Skeletal muscle tissue (tissue), 4 donors: ENCODE data around the gene LLGL2. TPM values are rescaled to one million over a fixed set of nuclear protein-coding genes. Genes with fewer than 3 reads are reported as not detected.
A peak's percentile ranks its signal among the peaks of the same experiment; 100 is the strongest.
"Not testable (repeated sequence)": the region's sequence is repeated elsewhere in the genome, so short reads cannot be mapped to it uniquely, and the experiment has no call there.

Experiments
- H3K27ac ChIP-seq: one replicate; pipeline ENCODE4 v1.7.0; 2013; ENCODE audit warnings: mild to moderate bottlenecking, low read depth, low read length, inconsistent platforms
- H3K27me3 ChIP-seq, 3 donors: one replicate each; pipeline ENCODE4 v1.7.0; 2013; ENCODE audit warnings: low read length in 3 of 3; ENCODE audit not compliant: control insufficient read depth in 3 of 3, insufficient read depth in 3 of 3
- H3K36me3 ChIP-seq, 3 donors: one replicate each; pipeline ENCODE4 v1.7.0; 2013; ENCODE audit warnings: low read length in 3 of 3; ENCODE audit not compliant: control insufficient read depth in 3 of 3, insufficient read depth in 3 of 3
- H3K4me1 ChIP-seq, 3 donors: one replicate each; pipeline ENCODE4 v1.7.0; 2013; ENCODE audit warnings: low read length in 3 of 3, mild to moderate bottlenecking in 3 of 3; ENCODE audit not compliant: control insufficient read depth in 3 of 3, insufficient read depth in 3 of 3
- H3K4me3 ChIP-seq, 3 donors: one replicate each; pipeline ENCODE4 v1.7.0; 2013; ENCODE audit warnings: low read length in 3 of 3
- H3K9ac ChIP-seq, 3 donors: one replicate each; pipeline ENCODE4 v1.7.0; 2013; ENCODE audit warnings: low read length in 3 of 3, mild to moderate bottlenecking in 3 of 3, moderate library complexity in 2 of 3, low read depth in 1 of 3
- H3K9me3 ChIP-seq, 3 donors: one replicate each; pipeline ENCODE4 v1.7.0; 2013; ENCODE audit warnings: low read length in 3 of 3; ENCODE audit not compliant: control insufficient read depth in 3 of 3
- total RNA-seq: library from RNA; depleted of rRNA; stranded (reverse); fragments of >200 nt; gene quantifications from one replicate; pipeline ENCODE4 v1.2.3, GENCODE V29; 2014
- donor health status: Osteomylitis.

Gene LLGL2
- 4.7 TPM for total RNA-seq

GRCh38 chr17:75524970-75525805 is at the start of gene LLGL2:
LLGL2 (plus strand) TSS chr17:75525697; CDS start chr17:75543427, 17,730 bp downstream.
- Histone ChIP-seq H3K27me3 (peaks cover 0 to 7% (median 6%) of the 10 kb centered on the region in 3 donors), H3K27ac (no peak within 1 kb of the TSS), H3K4me1 (peaks cover 8 to 13% (median 11%) of the 10 kb centered on the region in 3 donors), H3K4me3 (peak within 1 kb of the TSS; percentile 48 to 67 (median 62)), H3K9ac (peak within 1 kb of the TSS in 2 of 3 donors; percentile 32 to 54), H3K36me3 (peaks cover 0 to 8% (median 6%) of the 10 kb centered on the region in 3 donors), H3K9me3 (no peaks in the 10 kb centered on the region)

- Histone ChIP-seq H3K27me3 (no peaks in the 10 kb centered on the region), H3K9ac (peak overlapping the region; percentile 1 to 55 (median 33)), H3K36me3 (peaks cover 12 to 15% (median 15%) of the 10 kb centered on the region in 3 donors), H3K9me3 (no peaks in the 10 kb centered on the region), H3K27ac (peak overlapping the region; percentile 66), H3K4me1 (peaks cover 60 to 80% (median 70%) of the 10 kb centered on the region in 3 donors), H3K4me3 (peak overlapping the region; percentile 26 to 54 (median 52))
These were observed 49.6 kb upstream of the LLGL2 start for GRCh38 chr17:75475851-75476250.

GRCh38 chr17:75476271-75476671 is 49.2 kb upstream of the LLGL2 start:
- Histone ChIP-seq H3K27ac (peak overlapping the region; percentile 66), H3K27me3 (no peaks in the 10 kb centered on the region), H3K9me3 (no peaks in the 10 kb centered on the region), H3K4me3 (peak overlapping the region; percentile 41 to 67 (median 54)), H3K4me1 (peaks cover 64 to 84% (median 74%) of the 10 kb centered on the region in 3 donors), H3K9ac (peak overlapping the region; percentile 43 to 71 (median 57)), H3K36me3 (peaks cover 12 to 15% (median 15%) of the 10 kb centered on the region in 3 donors)

GRCh38 chr17:75476752-75477489 is 48.6 kb upstream of the LLGL2 start:
- peaks cover 71 to 84% (median 76%) of the 10 kb centered on the region in 3 donors for H3K4me1 ChIP-seq
- H3K36me3 ChIP-seq, result peaks cover 12 to 15% (median 13%) of the 10 kb centered on the region in 3 donors
- H3K9ac ChIP-seq, result peak overlapping the region; percentile 34 to 71 (median 57)
- peak overlapping the region; percentile 11 to 67 (median 41) for H3K4me3 ChIP-seq
- H3K9me3 ChIP-seq, result no peaks in the 10 kb centered on the region
- H3K27me3 ChIP-seq, result no peaks in the 10 kb centered on the region
- peak overlapping the region; percentile 66 for H3K27ac ChIP-seq

- H3K9me3 ChIP-seq, H3K4me3 ChIP-seq, H3K27me3 ChIP-seq: not testable (repeated sequence)
- Histone ChIP-seq H3K36me3 (peaks cover 7 to 11% (median 8%) of the 10 kb centered on the region in 3 donors), H3K9ac (peak overlapping the region in 1 of 3 donors; percentile 71), H3K4me1 (peaks cover 72 to 82% (median 79%) of the 10 kb centered on the region in 3 donors), H3K27ac (peak overlapping the region; percentile 66)
These were observed 48.0 kb upstream of the LLGL2 start for GRCh38 chr17:75477490-75477862.

- H3K4me3 ChIP-seq, result no peak overlapping the region
- H3K9me3 ChIP-seq, result no peaks in the 10 kb centered on the region
- peaks cover 0 to 7% (median 2%) of the 10 kb centered on the region in 3 donors for H3K36me3 ChIP-seq
- H3K9ac ChIP-seq, result no peak overlapping the region
- no peaks in the 10 kb centered on the region for H3K27me3 ChIP-seq
- H3K27ac ChIP-seq, result peak overlapping the region; percentile 44
- H3K4me1 ChIP-seq, result peaks cover 72 to 82% (median 78%) of the 10 kb centered on the region in 3 donors
These were observed 47.0 kb upstream of the LLGL2 start for GRCh38 chr17:75478508-75478907.

GRCh38 chr17:75480281-75480680 is 45.2 kb upstream of the LLGL2 start:
- H3K27me3 ChIP-seq, result no peaks in the 10 kb centered on the region
- peak overlapping the region; percentile 44 for H3K27ac ChIP-seq
- H3K9ac ChIP-seq, result peak overlapping the region in 2 of 3 donors; percentile 5 to 57
- no peak overlapping the region for H3K4me3 ChIP-seq
- peaks cover 0 to 4% (median 0%) of the 10 kb centered on the region in 3 donors for H3K36me3 ChIP-seq
- H3K9me3 ChIP-seq, result no peaks in the 10 kb centered on the region
- H3K4me1 ChIP-seq, result peaks cover 73 to 83% (median 78%) of the 10 kb centered on the region in 3 donors

GRCh38 chr17:75481194-75482068 is 44.1 kb upstream of the LLGL2 start:
- H3K4me3 ChIP-seq, result no peak overlapping the region
- peak overlapping the region; percentile 36 for H3K27ac ChIP-seq
- no peaks in the 10 kb centered on the region for H3K9me3 ChIP-seq
- peak overlapping the region in 2 of 3 donors; percentile 53 to 57 for H3K9ac ChIP-seq
- peaks cover 0 to 4% (median 2%) of the 10 kb centered on the region in 3 donors for H3K36me3 ChIP-seq
- H3K4me1 ChIP-seq, result peaks cover 73 to 84% (median 78%) of the 10 kb centered on the region in 3 donors
- no peaks in the 10 kb centered on the region for H3K27me3 ChIP-seq
